ENCODE measurements around the gene PKMYT1. TPM values are rescaled to one million over a fixed set of nuclear protein-coding genes. Genes with fewer than 3 reads are reported as not detected.

Gene PKMYT1
- polyA plus RNA-seq, 1 donor from 2014 or later = 2.9 TPM

GRCh38 chr16:2979669-2980226, 498 bp downstream of the PKMYT1 start:
- H4K20me1 ChIP-seq (ENCODE audit: insufficient read depth) = no peaks in the 10 kb centered on the region
- H3K9me2 ChIP-seq (ENCODE audit: insufficient read depth, low read length) = no peaks in the 10 kb centered on the region
- no peak overlapping the region for H3K4me2 ChIP-seq (ENCODE audit: low read length)
- H3F3A ChIP-seq (ENCODE audit: insufficient read depth, low read length, poor library complexity, severe bottlenecking) = no peaks in the 10 kb centered on the region
- H3K36me3 ChIP-seq (ENCODE audit: insufficient read depth, low read length) = no peaks in the 10 kb centered on the region
- no peaks in the 10 kb centered on the region for H3K27me3 ChIP-seq (ENCODE audit: insufficient read depth, low read depth, low read length)
- H2AFZ ChIP-seq (ENCODE audit: low read depth, low read length) = no peak overlapping the region
- no peak overlapping the region for H3K27ac ChIP-seq (ENCODE audit: low read length)
- no peaks in the 10 kb centered on the region for H3K79me2 ChIP-seq (replicated peaks; ENCODE audit: insufficient read depth, low read length)
- TF ChIP-seq MXI1 (conservative IDR thresholded peaks at IDR 0.05; ENCODE audit: poor library complexity, severe bottlenecking) = no peak
- TF ChIP-seq SMC3 (conservative IDR thresholded peaks at IDR 0.05; ENCODE audit: poor library complexity) = no peak
- no peak for TF ChIP-seq RAD21 (conservative IDR thresholded peaks at IDR 0.05)
- TF ChIP-seq REST (IDR thresholded peaks at IDR 0.05; ENCODE audit: borderline replicate concordance) = no peak
- TF ChIP-seq EP300 (conservative IDR thresholded peaks at IDR 0.05; ENCODE audit: poor library complexity, severe bottlenecking) = no peak
- TF ChIP-seq CTCF (IDR thresholded peaks at IDR 0.05; ENCODE audit: poor library complexity, severe bottlenecking) = no peak
- no peak for TF ChIP-seq EZH2 (IDR thresholded peaks at IDR 0.05; ENCODE audit: borderline replicate concordance, insufficient read depth, low read length, poor library complexity, severe bottlenecking)
- TF ChIP-seq TAF1 (IDR thresholded peaks at IDR 0.05; ENCODE audit: low read depth) = no peak
- no peak for TF ChIP-seq POLR2AphosphoS5 (IDR thresholded peaks at IDR 0.05)
- no peaks in the 10 kb centered on the region for H3K9me3 ChIP-seq (ENCODE audit: low read length)
- H3K4me3 ChIP-seq (ENCODE audit: low read length) = peak overlapping the region; percentile 81
- no peak overlapping the region for H3K9ac ChIP-seq (ENCODE audit: low read length)

GRCh38 chr16:2977440-2977839, 2.8 kb downstream of the PKMYT1 start:
- no peak for TF ChIP-seq MXI1 (conservative IDR thresholded peaks at IDR 0.05; ENCODE audit: poor library complexity, severe bottlenecking)
- no peak for TF ChIP-seq TAF1 (IDR thresholded peaks at IDR 0.05; ENCODE audit: low read depth)
- TF ChIP-seq POLR2AphosphoS5 (IDR thresholded peaks at IDR 0.05) = no peak
- TF ChIP-seq REST (IDR thresholded peaks at IDR 0.05; ENCODE audit: borderline replicate concordance) = no peak
- no peak for TF ChIP-seq RAD21 (conservative IDR thresholded peaks at IDR 0.05)
- no peak for TF ChIP-seq CTCF (IDR thresholded peaks at IDR 0.05; ENCODE audit: poor library complexity, severe bottlenecking)
- TF ChIP-seq EZH2 (IDR thresholded peaks at IDR 0.05; ENCODE audit: borderline replicate concordance, insufficient read depth, low read length, poor library complexity, severe bottlenecking) = no peak
- no peak for TF ChIP-seq SMC3 (conservative IDR thresholded peaks at IDR 0.05; ENCODE audit: poor library complexity)
- no peak for TF ChIP-seq EP300 (conservative IDR thresholded peaks at IDR 0.05; ENCODE audit: poor library complexity, severe bottlenecking)
- Histone ChIP-seq H3F3A (ENCODE audit: insufficient read depth, low read length, poor library complexity, severe bottlenecking) (no peaks in the 10 kb centered on the region), H3K9me3 (ENCODE audit: low read length) (no peaks in the 10 kb centered on the region), H3K79me2 (replicated peaks; ENCODE audit: insufficient read depth, low read length) (no peaks in the 10 kb centered on the region), H4K20me1 (ENCODE audit: insufficient read depth) (no peaks in the 10 kb centered on the region), H3K27me3 (ENCODE audit: insufficient read depth, low read depth, low read length) (no peaks in the 10 kb centered on the region), H2AFZ (ENCODE audit: low read depth, low read length) (no peak overlapping the region), H3K27ac (ENCODE audit: low read length) (no peak overlapping the region), H3K4me2 (ENCODE audit: low read length) (no peak overlapping the region), H3K4me3 (ENCODE audit: low read length) (no peak overlapping the region), H3K9ac (ENCODE audit: low read length) (no peak overlapping the region), H3K36me3 (ENCODE audit: insufficient read depth, low read length) (no peaks in the 10 kb centered on the region), H3K9me2 (ENCODE audit: insufficient read depth, low read length) (no peaks in the 10 kb centered on the region)
